ENCODE measurements around the gene AOPEP.

AOPEP gene

DNA sequence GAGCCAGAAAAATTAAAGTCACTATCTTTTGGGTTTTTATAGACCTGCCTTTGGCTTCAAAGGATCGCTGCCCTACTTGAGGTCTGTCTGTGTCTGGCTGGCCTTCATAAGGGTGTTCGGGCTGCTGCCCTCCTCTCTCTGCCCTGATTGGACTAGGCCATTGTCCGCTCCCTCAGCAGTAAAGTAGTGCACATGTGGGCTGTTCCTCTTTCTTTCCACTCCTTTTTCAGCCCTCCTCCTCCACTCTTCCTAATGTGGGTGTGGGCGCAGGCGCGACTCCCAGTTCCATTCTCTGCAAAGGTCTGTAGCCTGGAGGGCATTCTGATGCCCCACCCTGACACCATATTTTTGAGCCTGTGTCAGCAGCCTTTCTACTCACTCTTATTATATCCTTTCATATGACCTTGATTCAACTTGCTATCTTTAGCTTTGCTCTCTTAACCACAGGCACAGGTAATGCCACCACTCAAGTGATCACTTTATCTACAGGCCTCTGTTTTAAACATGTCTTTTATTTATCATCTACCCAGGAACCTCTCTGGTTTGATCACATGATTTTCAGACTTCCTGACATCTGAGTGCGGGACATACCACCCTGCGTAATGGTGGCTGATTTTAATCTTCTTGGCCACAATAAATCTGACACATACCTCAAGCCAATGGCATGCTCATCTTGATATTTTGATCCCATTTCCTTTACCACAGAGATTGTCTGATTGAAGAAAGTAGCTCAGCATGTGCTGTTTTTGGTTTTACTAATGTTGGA is 144.5 kb downstream of the AOPEP start:
- H3K27me3 ChIP-seq (ENCODE audit: control insufficient read depth, insufficient read depth, low read length) = no peaks in the 10 kb centered on the region
- H3K27ac ChIP-seq = peak overlapping the region; percentile 98
- TF ChIP-seq CTCF (IDR thresholded peaks at IDR 0.05) = no peak
- H3K4me3 ChIP-seq (ENCODE audit: low read depth, low read length) = peak overlapping the region; percentile 24
- no peaks in the 10 kb centered on the region for H3K9me3 ChIP-seq (ENCODE audit: control insufficient read depth, low read length)
- peak overlapping the region; percentile 1 for H3K4me2 ChIP-seq (ENCODE audit: low read length)
- H3K79me2 ChIP-seq = no peaks in the 10 kb centered on the region
- peaks cover 60% of the 10 kb centered on the region for H3K4me1 ChIP-seq
- H2AFZ ChIP-seq = peak overlapping the region; percentile 51
- no peak overlapping the region for H3K9ac ChIP-seq
- no peaks in the 10 kb centered on the region for H3K36me3 ChIP-seq (ENCODE audit: control insufficient read depth, insufficient read depth, low read length)

- Histone ChIP-seq H3K27me3 (ENCODE audit: control insufficient read depth, insufficient read depth, low read length) (no peaks in the 10 kb centered on the region), H3K79me2 (no peaks in the 10 kb centered on the region), H3K4me1 (peaks cover 49% of the 10 kb centered on the region), H3K27ac (peak overlapping the region; percentile 98), H3K9me3 (ENCODE audit: control insufficient read depth, low read length) (no peaks in the 10 kb centered on the region), H3K4me2 (ENCODE audit: low read length) (peak overlapping the region; percentile 20), H3K4me3 (ENCODE audit: low read depth, low read length) (no peak overlapping the region), H3K9ac (no peak overlapping the region), H3K36me3 (ENCODE audit: control insufficient read depth, insufficient read depth, low read length) (no peaks in the 10 kb centered on the region), H2AFZ (peak overlapping the region; percentile 63)
- no peak for TF ChIP-seq CTCF (IDR thresholded peaks at IDR 0.05)
Observed at GRCh38 chr9:94872083-94872833, 145.8 kb downstream of the AOPEP start.

- H3K4me1 ChIP-seq = peaks cover 44% of the 10 kb centered on the region
Observed at GRCh38 chr9:94872891-94873511, 146.5 kb downstream of the AOPEP start.

GRCh38 chr9:94874316-94874715 is 147.8 kb downstream of the AOPEP start:
- H2AFZ ChIP-seq = no peak overlapping the region
- H3K4me1 ChIP-seq = peaks cover 35% of the 10 kb centered on the region

More at GRCh38 chr9:94872891-94873511, 146.5 kb downstream of the AOPEP start:
- Histone ChIP-seq H3K36me3 (ENCODE audit: control insufficient read depth, insufficient read depth, low read length) (no peaks in the 10 kb centered on the region), H2AFZ (peak overlapping the region; percentile 63), H3K27ac (peak overlapping the region; percentile 98), H3K9me3 (ENCODE audit: control insufficient read depth, low read length) (no peaks in the 10 kb centered on the region), H3K4me2 (ENCODE audit: low read length) (peak overlapping the region; percentile 12), H3K4me3 (ENCODE audit: low read depth, low read length) (no peak overlapping the region), H3K27me3 (ENCODE audit: control insufficient read depth, insufficient read depth, low read length) (no peaks in the 10 kb centered on the region), H3K79me2 (no peaks in the 10 kb centered on the region), H3K9ac (no peak overlapping the region)
- TF ChIP-seq CTCF (IDR thresholded peaks at IDR 0.05) = no peak

More at GRCh38 chr9:94874316-94874715, 147.8 kb downstream of the AOPEP start:
- H3K4me3 ChIP-seq (ENCODE audit: low read depth, low read length) = no peak overlapping the region
- H3K9ac ChIP-seq = no peak overlapping the region
- H3K27ac ChIP-seq = peak overlapping the region; percentile 98
- peaks cover 4% of the 10 kb centered on the region for H3K79me2 ChIP-seq
- no peaks in the 10 kb centered on the region for H3K27me3 ChIP-seq (ENCODE audit: control insufficient read depth, insufficient read depth, low read length)
- H3K4me2 ChIP-seq (ENCODE audit: low read length) = no peak overlapping the region
- no peak for TF ChIP-seq CTCF (IDR thresholded peaks at IDR 0.05)
- no peaks in the 10 kb centered on the region for H3K9me3 ChIP-seq (ENCODE audit: control insufficient read depth, low read length)
- no peaks in the 10 kb centered on the region for H3K36me3 ChIP-seq (ENCODE audit: control insufficient read depth, insufficient read depth, low read length)
